ENCODE data around the gene ZNF358.

ZNF358 gene

GRCh38 chr19:7476241-7476640 is 39.7 kb upstream of the ZNF358 start:
- H4K20me1 ChIP-seq = peaks cover 0 to 20% (median 12%) of the 10 kb centered on the region in 11 experiments; a peak in 10 of 22 replicates

DNA sequence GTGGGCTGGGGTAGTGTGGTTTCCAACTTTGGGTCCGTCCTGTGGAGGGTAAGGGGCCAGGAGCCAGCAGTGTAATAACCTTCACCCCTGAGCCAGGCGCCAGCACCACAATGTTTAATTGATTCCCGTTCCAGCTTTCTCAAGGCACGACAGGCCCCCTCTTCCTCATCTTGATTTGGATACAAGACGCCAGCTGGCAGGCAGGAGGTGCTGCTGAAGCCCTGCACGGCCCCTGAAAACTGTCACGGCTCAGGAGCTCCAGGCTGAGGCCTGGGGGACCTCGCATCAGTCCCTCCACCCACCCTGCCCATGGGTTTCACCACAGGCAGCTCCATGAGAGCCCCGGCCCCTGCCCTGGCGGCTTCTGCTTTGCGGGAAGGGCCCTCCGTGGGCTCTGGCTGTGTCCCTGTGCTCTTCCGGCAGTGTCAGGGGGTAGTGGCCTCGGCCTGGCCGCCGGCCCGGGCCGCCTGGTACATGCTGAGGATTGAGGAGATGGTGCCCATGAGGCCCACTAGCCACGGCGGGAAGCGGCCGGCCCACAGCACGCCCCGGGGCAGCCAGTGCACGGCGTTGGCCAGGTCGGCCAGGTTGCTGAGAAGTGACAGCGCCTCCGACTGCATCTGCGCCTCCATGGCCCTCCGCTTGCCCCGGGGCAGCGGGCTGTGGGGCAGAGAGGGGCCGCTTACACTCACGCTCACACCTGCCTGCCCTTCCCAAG is 39.0 kb upstream of the ZNF358 start:
- Histone ChIP-seq H3K27me3 (no peaks in the 10 kb centered on the region), H3K27ac (peak overlapping the region in 5 of 11 experiments; percentile 9 to 84 (median 24); a peak in 7 of 22 replicates), H3K9me3 (replicated peaks in 1 of 11) (no peaks in the 10 kb centered on the region), H3K4me1 (peaks cover 29 to 55% (median 48%) of the 10 kb centered on the region in 10 experiments), H4K20me1 (peaks cover 0 to 13% (median 5%) of the 10 kb centered on the region in 11 experiments; a peak in 8 of 22 replicates), H3K4me2 (no peak overlapping the region), H3K9ac (0 out of 22 replicates have a peak overlapping the region, but pooled peaks of 1 of the 11 experiments have one; percentile 13), H3K4me3 (no peak overlapping the region), H3K36me3 (peaks cover 5 to 49% (median 24%) of the 10 kb centered on the region in 11 experiments; a peak in 20 of 22 replicates)
- TF ChIP-seq Cebpa-rat (IDR thresholded peaks at IDR 0.05) = no peak

More at GRCh38 chr19:7476241-7476640, 39.7 kb upstream of the ZNF358 start:
- Histone ChIP-seq H3K27me3 (no peaks in the 10 kb centered on the region), H3K9ac (0 out of 22 replicates have a peak overlapping the region, but pooled peaks of 1 of the 11 experiments have one; percentile 13), H3K4me3 (no peak overlapping the region), H3K36me3 (peaks cover 12 to 56% (median 31%) of the 10 kb centered on the region in 11 experiments; a peak in 21 of 22 replicates), H3K9me3 (replicated peaks in 1 of 11) (no peaks in the 10 kb centered on the region), H3K27ac (peak overlapping the region in 3 of 11 experiments; percentile 37 to 84 (median 84); a peak in 4 of 22 replicates), H3K4me1 (peaks cover 28 to 55% (median 47%) of the 10 kb centered on the region in 10 experiments), H3K4me2 (no peak overlapping the region)
- TF ChIP-seq Cebpa-rat (IDR thresholded peaks at IDR 0.05) = no peak

GRCh38 chr19:7477758-7478157 is 38.1 kb upstream of the ZNF358 start:
- Histone ChIP-seq H4K20me1 (peaks cover 0 to 5% (median 0%) of the 10 kb centered on the region in 11 experiments; a peak in 4 of 22 replicates), H3K27ac (no peak overlapping the region), H3K9me3 (replicated peaks in 1 of 11) (no peaks in the 10 kb centered on the region), H3K4me2 (no peak overlapping the region), H3K27me3 (no peaks in the 10 kb centered on the region), H3K4me1 (peaks cover 29 to 55% (median 48%) of the 10 kb centered on the region in 10 experiments), H3K4me3 (no peak overlapping the region), H3K36me3 (peaks cover 0 to 41% (median 18%) of the 10 kb centered on the region in 11 experiments; a peak in 13 of 22 replicates), H3K9ac (no peak overlapping the region)
- no peak for TF ChIP-seq Cebpa-rat (IDR thresholded peaks at IDR 0.05)

GRCh38 chr19:7478173-7478842 is 37.6 kb upstream of the ZNF358 start:
- Histone ChIP-seq H3K4me2 (no peak overlapping the region), H3K27ac (no peak overlapping the region), H3K4me3 (no peak overlapping the region), H3K9ac (no peak overlapping the region), H3K9me3 (replicated peaks in 1 of 11) (no peaks in the 10 kb centered on the region), H4K20me1 (peaks cover 0 to 5% (median 0%) of the 10 kb centered on the region in 11 experiments; a peak in 3 of 22 replicates), H3K36me3 (peaks cover 0 to 39% (median 18%) of the 10 kb centered on the region in 11 experiments; a peak in 12 of 22 replicates), H3K27me3 (no peaks in the 10 kb centered on the region), H3K4me1 (peaks cover 27 to 54% (median 46%) of the 10 kb centered on the region in 10 experiments)
- no peak for TF ChIP-seq Cebpa-rat (IDR thresholded peaks at IDR 0.05)

GRCh38 chr19:7478843-7479227 is 37.1 kb upstream of the ZNF358 start:
- H3K4me1 ChIP-seq = peaks cover 27 to 54% (median 43%) of the 10 kb centered on the region in 10 experiments
- no peak overlapping the region for H3K4me3 ChIP-seq
- H3K4me2 ChIP-seq = no peak overlapping the region
- H3K27me3 ChIP-seq = no peaks in the 10 kb centered on the region
- TF ChIP-seq Cebpa-rat (IDR thresholded peaks at IDR 0.05) = no peak
- H3K9me3 ChIP-seq (replicated peaks in 1 of 11) = no peaks in the 10 kb centered on the region
- H3K27ac ChIP-seq = no peak overlapping the region
- no peak overlapping the region for H3K9ac ChIP-seq
- H4K20me1 ChIP-seq = peaks cover 0 to 5% (median 0%) of the 10 kb centered on the region in 11 experiments; a peak in 3 of 22 replicates
- H3K36me3 ChIP-seq = peaks cover 0 to 34% (median 17%) of the 10 kb centered on the region in 11 experiments; a peak in 12 of 22 replicates

DNA sequence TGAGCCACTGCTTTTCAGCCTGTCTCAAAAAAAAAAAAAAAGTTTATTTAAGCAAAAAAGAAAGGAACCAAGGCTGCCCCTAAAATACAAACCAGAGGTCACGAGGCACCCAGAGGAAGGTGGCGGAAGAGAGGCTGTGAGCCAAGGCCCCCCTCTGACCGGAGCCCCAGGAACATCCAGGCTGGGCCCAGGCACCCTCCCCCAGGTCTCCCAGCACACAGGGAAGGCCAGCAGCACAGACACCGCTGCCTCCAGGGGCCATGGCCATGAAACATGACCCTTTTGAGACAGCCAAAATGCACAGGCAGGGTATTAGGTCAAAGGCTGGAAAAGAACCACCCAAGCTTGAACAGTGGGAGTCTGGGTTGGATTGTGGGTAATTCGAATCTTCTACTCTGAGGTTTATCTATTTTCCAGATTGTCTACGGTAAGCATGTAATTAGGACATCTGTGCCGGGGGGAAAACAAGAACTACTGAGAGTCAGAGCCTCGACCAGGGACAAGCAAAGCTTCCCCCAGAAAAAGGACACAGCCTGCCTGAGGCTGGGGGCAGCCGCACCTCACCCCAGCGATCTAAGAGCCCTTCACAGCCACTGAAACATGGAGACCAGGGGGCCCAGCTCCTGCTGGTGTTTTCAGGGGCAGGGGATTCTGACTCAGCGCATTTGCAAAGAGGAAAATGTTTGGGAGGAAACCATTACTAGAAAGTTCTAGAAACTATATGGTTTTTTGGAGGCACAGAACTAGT is 35.5 kb upstream of the ZNF358 start:
- H3K27ac ChIP-seq = peak overlapping the region in 10 of 11 experiments; percentile 4 to 67 (median 35); a peak in 15 of 22 replicates
- peaks cover 0 to 18% (median 6%) of the 10 kb centered on the region in 11 experiments; a peak in 10 of 22 replicates for H3K36me3 ChIP-seq
- H3K27me3 ChIP-seq = no peaks in the 10 kb centered on the region
- H3K9me3 ChIP-seq (replicated peaks in 1 of 11) = no peaks in the 10 kb centered on the region
- peaks cover 23 to 48% (median 41%) of the 10 kb centered on the region in 10 experiments for H3K4me1 ChIP-seq
- H4K20me1 ChIP-seq = no peaks in the 10 kb centered on the region; a peak in 2 of 22 replicates
- peak overlapping the region in 5 of 11 experiments; percentile 1 to 49 (median 33); a peak in 7 of 22 replicates for H3K9ac ChIP-seq
- TF ChIP-seq Cebpa-rat (IDR thresholded peaks at IDR 0.05) = no peak
- H3K4me2 ChIP-seq = peak overlapping the region in 6 of 11 experiments; percentile 1 to 85 (median 79); a peak in 10 of 22 replicates
- H3K4me3 ChIP-seq = no peak overlapping the region

DNA sequence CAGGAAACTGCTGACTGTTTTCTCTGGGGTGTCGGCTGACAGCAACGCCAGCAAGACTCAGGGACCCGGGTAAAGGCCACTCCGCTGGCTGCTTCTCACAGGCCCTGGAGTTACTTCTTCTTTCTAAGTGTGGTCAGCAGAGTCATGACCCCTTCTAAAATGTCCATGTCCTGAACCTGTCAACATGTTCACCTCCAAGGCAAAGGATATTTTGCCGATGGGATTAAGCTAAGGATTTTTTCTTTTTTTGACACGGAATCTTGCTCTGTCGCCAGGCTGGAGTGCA is 35.0 kb upstream of the ZNF358 start:
- no peaks in the 10 kb centered on the region for H3K27me3 ChIP-seq
- no peaks in the 10 kb centered on the region for H3K9me3 ChIP-seq (replicated peaks in 1 of 11)
- peak overlapping the region in 3 of 11 experiments; percentile 1 to 49 (median 40); a peak in 6 of 22 replicates for H3K9ac ChIP-seq
- H3K4me3 ChIP-seq = no peak overlapping the region
- peak overlapping the region in 8 of 11 experiments; percentile 4 to 67 (median 36); a peak in 11 of 22 replicates for H3K27ac ChIP-seq
- peaks cover 23 to 48% (median 39%) of the 10 kb centered on the region in 10 experiments for H3K4me1 ChIP-seq
- peak overlapping the region in 5 of 11 experiments; percentile 27 to 85 (median 80); a peak in 9 of 22 replicates for H3K4me2 ChIP-seq
- TF ChIP-seq Cebpa-rat (IDR thresholded peaks at IDR 0.05) = no peak
- H4K20me1 ChIP-seq = no peaks in the 10 kb centered on the region; a peak in 2 of 22 replicates
- peaks cover 0 to 13% (median under 1%) of the 10 kb centered on the region in 11 experiments; a peak in 6 of 22 replicates for H3K36me3 ChIP-seq
